GM23338 (cell line): Measurements from ENCODE around the gene PPP1R12A. TPM values are rescaled to one million over a fixed set of nuclear protein-coding genes. Genes with fewer than 3 reads are reported as not detected.

Experiments used
- ATAC-seq: fragments of 200-7000 bp; cut with Tn5 transposase; 3 replicates; pipeline ENCODE4 v1.9.1; 2020
- DNase-seq: peaks from one replicate; pipeline ENCODE4 v3.0.0-alpha.2; 2015; ENCODE audit warnings: low spot score
- H2AFZ ChIP-seq: fragments of 200-600 bp; sonication (generic); 2 replicates; pipeline ENCODE4 v1.8.0; 2016; ENCODE audit warnings: antibody characterized with exemption, mild to moderate bottlenecking, moderate library complexity
- H3F3A ChIP-seq: fragments of 200-600 bp; sonication (generic); replicated peaks from 2 replicates; pipeline ENCODE4 v1.8.0; 2017; ENCODE audit warnings: antibody characterized with exemption, mixed run types, low read depth
- H3K27ac ChIP-seq: fragments of 200-600 bp; sonication (generic); 2 replicates; pipeline ENCODE4 v1.6.1; 2016; ENCODE audit warnings: low read depth
- H3K27me3 ChIP-seq: fragments of 200-600 bp; sonication (generic); 2 replicates; pipeline ENCODE4 v1.8.0; 2016; ENCODE audit warnings: mild to moderate bottlenecking, mixed run types, moderate library complexity; ENCODE audit not compliant: insufficient read depth
- H3K36me3 ChIP-seq: fragments of 200-600 bp; sonication (generic); 2 replicates; pipeline ENCODE4 v1.8.0; 2016; ENCODE audit warnings: mild to moderate bottlenecking; ENCODE audit not compliant: insufficient read depth
- H3K4me1 ChIP-seq: fragments of 200-600 bp; sonication (generic); 2 replicates; pipeline ENCODE4 v1.8.0; 2016; ENCODE audit warnings: mild to moderate bottlenecking, moderate library complexity; ENCODE audit not compliant: insufficient read depth
- H3K4me2 ChIP-seq: fragments of 200-600 bp; sonication (generic); 2 replicates; pipeline ENCODE4 v1.7.1; 2017; ENCODE audit warnings: mixed run types
- H3K4me3 ChIP-seq: fragments of 200-600 bp; sonication (generic); 2 replicates; pipeline ENCODE4 v1.6.1; 2016; ENCODE audit warnings: mixed run types
- H3K79me2 ChIP-seq: fragments of 200-600 bp; sonication (generic); replicated peaks from 2 replicates; pipeline ENCODE4 v1.8.0; 2017; ENCODE audit warnings: mild to moderate bottlenecking; ENCODE audit not compliant: insufficient read depth
- H3K9me2 ChIP-seq: fragments of 200-600 bp; sonication (generic); 2 replicates; pipeline ENCODE4 v1.8.0; 2017; ENCODE audit not compliant: insufficient read depth
- H4K20me1 ChIP-seq: fragments of 200-600 bp; sonication (generic); replicated peaks from 2 replicates; pipeline ENCODE4 v1.8.0; 2017; ENCODE audit warnings: mild to moderate bottlenecking; ENCODE audit not compliant: insufficient read depth
- H3K27ac Mint-ChIP-seq: 2 replicates; pipeline ENCODE4 v1.8.0; 2020; ENCODE audit warnings: inconsistent platforms, mild to moderate bottlenecking, moderate library complexity, mixed read lengths
- H3K27me3 Mint-ChIP-seq: 3 replicates; pipeline ENCODE4 v1.8.0; 2022; ENCODE audit warnings: low read depth, mild to moderate bottlenecking, moderate library complexity, mixed read lengths, inconsistent platforms; ENCODE audit not compliant: insufficient read depth, poor library complexity
- H3K36me3 Mint-ChIP-seq: 3 replicates; pipeline ENCODE4 v1.8.0; 2021; ENCODE audit warnings: low read depth, mild to moderate bottlenecking, inconsistent platforms, moderate library complexity, mixed read lengths
- H3K4me1 Mint-ChIP-seq: 3 replicates; pipeline ENCODE4 v1.8.0; 2020; ENCODE audit warnings: mild to moderate bottlenecking, inconsistent platforms, mixed read lengths
- H3K4me3 Mint-ChIP-seq: 3 replicates; pipeline ENCODE4 v1.8.0; 2021; ENCODE audit warnings: moderate library complexity, mild to moderate bottlenecking, inconsistent platforms, mixed read lengths
- H3K9me3 Mint-ChIP-seq: 3 replicates; pipeline ENCODE4 v1.8.0; 2020; ENCODE audit warnings: moderate library complexity, mild to moderate bottlenecking, inconsistent platforms, mixed read lengths
- CREB1 ChIP-seq: fragments of 250-450 bp; sonication (Bioruptor Pico); IDR thresholded peaks from 2 replicates; pipeline ENCODE4 v1.5.0; 2020; ENCODE audit warnings: low read depth, mild to moderate bottlenecking, moderate library complexity
- EZH2 ChIP-seq: fragments of 200-600 bp; sonication (generic); IDR thresholded peaks from one replicate; pipeline ENCODE4 v1.8.0; 2017; ENCODE audit warnings: antibody characterized with exemption, mild to moderate bottlenecking, low read depth; ENCODE audit not compliant: unreplicated experiment
- EZH2phosphoT487 ChIP-seq: fragments of 200-600 bp; sonication (generic); IDR thresholded peaks from one replicate; pipeline ENCODE4 v1.8.1; 2018; ENCODE audit warnings: antibody characterized with exemption; ENCODE audit not compliant: unreplicated experiment
- JUNB ChIP-seq: IDR thresholded peaks from one replicate; pipeline ENCODE4 v1.6.1; 2016; ENCODE audit warnings: antibody characterized with exemption; ENCODE audit not compliant: unreplicated experiment
- NANOG ChIP-seq: IDR thresholded peaks from 2 replicates; pipeline ENCODE4 v1.6.1; 2016; ENCODE audit warnings: antibody characterized with exemption, borderline replicate concordance
- STAT1 ChIP-seq: IDR thresholded peaks from one replicate; pipeline ENCODE4 v1.6.1; 2016; ENCODE audit warnings: antibody characterized with exemption; ENCODE audit not compliant: unreplicated experiment
- ZNF114 ChIP-seq: fragments of 250-450 bp; sonication (Bioruptor Pico); IDR thresholded peaks from 2 replicates; pipeline ENCODE4 v1.5.0; 2020; ENCODE audit warnings: mild to moderate bottlenecking, moderate library complexity
- ZNF331 ChIP-seq: fragments of 250-450 bp; sonication (Bioruptor Pico); IDR thresholded peaks from 2 replicates; pipeline ENCODE4 v1.5.0; 2020; ENCODE audit warnings: low read depth, mild to moderate bottlenecking, moderate library complexity
- polyA plus RNA-seq: library from polyadenylated mRNA; unstranded; fragments of >200 nt; fragmentation: Nextera tagmentation; extraction: Ambion mirVana; gene quantifications from 2 replicates; pipeline ENCODE4 v1.2.1, GENCODE V29; 2016
- total RNA-seq: library from RNA; depleted of rRNA; stranded (reverse); fragments of >200 nt; shearing (Covaris generic); gene quantifications from 2 replicates; pipeline ENCODE4 v1.2.3, GENCODE V29; 2014
- TF ChIP-seq, protein P1 (sequence below): IDR thresholded peaks from 2 replicates; pipeline ENCODE4 v1.6.1; 2016; ENCODE audit warnings: antibody characterized with exemption
- TF ChIP-seq, protein P2 (sequence below): fragments of 250-450 bp; sonication (Bioruptor Pico); IDR thresholded peaks from 2 replicates; pipeline ENCODE4 v1.5.0; 2020; ENCODE audit warnings: mild to moderate bottlenecking, moderate library complexity
- TF ChIP-seq, protein P3 (sequence below): IDR thresholded peaks from one replicate; pipeline ENCODE4 v1.6.1; 2018; ENCODE audit warnings: antibody characterized with exemption; ENCODE audit not compliant: unreplicated experiment
- TF ChIP-seq, protein P4 (sequence below), 2 experiments: fragments of 200-600 bp in 1 of 2; sonication (generic) in 1 of 2; conservative IDR thresholded peaks; 2 replicates each; pipeline versions ENCODE4 v1.5.1 to v1.6.1; 2016 to 2017; ENCODE audit warnings: antibody characterized with exemption in 2 of 2, low read depth in 2 of 2, mild to moderate bottlenecking in 2 of 2, moderate library complexity in 1 of 2

Gene PPP1R12A
- total and polyA plus RNA-seq, 2 experiments from 2014 or later = 91.6 to 146 TPM

DNA sequence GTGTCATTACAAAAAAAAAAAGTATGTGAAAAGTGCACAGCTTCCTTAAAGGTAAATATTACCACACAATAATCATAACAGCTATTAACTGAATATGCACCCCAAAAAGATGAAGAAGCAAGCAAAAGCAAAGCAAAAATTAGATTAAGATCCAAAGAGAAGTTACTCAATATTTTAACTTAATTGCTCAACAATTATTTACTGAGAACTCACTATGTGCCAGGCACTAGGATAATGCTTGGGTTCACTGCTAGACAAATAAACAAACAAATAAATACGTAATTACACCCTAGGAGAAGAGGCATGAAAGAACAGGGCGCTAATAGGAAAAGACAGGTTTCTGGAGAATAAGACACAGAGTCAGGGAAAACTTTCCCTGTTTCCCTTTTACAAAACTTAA is 33.4 kb downstream of the PPP1R12A start:
- ATAC-seq (no peak), DNase-seq (no peak)
- H3K9me3 Mint-ChIP-seq = no peaks in the 10 kb centered on the region
- no peak overlapping the region; the same call in 1 of the 2 replicates for H3K27ac ChIP-seq
- H3K36me3 Mint-ChIP-seq = no peaks in the 10 kb centered on the region
- TF ChIP-seq NANOG (no peak), ZNF114 (CRISPR knock-in tag) (no peak), STAT1 (no peak), EZH2 (no peak), JUNB (no peak), ZNF331 (CRISPR knock-in tag) (no peak), EZH2phosphoT487 (no peak), CREB1 (no peak)
- TF ChIP-seq, protein P1, sequence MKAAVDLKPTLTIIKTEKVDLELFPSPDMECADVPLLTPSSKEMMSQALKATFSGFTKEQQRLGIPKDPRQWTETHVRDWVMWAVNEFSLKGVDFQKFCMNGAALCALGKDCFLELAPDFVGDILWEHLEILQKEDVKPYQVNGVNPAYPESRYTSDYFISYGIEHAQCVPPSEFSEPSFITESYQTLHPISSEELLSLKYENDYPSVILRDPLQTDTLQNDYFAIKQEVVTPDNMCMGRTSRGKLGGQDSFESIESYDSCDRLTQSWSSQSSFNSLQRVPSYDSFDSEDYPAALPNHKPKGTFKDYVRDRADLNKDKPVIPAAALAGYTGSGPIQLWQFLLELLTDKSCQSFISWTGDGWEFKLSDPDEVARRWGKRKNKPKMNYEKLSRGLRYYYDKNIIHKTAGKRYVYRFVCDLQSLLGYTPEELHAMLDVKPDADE = no peak
- TF ChIP-seq, protein P2, sequence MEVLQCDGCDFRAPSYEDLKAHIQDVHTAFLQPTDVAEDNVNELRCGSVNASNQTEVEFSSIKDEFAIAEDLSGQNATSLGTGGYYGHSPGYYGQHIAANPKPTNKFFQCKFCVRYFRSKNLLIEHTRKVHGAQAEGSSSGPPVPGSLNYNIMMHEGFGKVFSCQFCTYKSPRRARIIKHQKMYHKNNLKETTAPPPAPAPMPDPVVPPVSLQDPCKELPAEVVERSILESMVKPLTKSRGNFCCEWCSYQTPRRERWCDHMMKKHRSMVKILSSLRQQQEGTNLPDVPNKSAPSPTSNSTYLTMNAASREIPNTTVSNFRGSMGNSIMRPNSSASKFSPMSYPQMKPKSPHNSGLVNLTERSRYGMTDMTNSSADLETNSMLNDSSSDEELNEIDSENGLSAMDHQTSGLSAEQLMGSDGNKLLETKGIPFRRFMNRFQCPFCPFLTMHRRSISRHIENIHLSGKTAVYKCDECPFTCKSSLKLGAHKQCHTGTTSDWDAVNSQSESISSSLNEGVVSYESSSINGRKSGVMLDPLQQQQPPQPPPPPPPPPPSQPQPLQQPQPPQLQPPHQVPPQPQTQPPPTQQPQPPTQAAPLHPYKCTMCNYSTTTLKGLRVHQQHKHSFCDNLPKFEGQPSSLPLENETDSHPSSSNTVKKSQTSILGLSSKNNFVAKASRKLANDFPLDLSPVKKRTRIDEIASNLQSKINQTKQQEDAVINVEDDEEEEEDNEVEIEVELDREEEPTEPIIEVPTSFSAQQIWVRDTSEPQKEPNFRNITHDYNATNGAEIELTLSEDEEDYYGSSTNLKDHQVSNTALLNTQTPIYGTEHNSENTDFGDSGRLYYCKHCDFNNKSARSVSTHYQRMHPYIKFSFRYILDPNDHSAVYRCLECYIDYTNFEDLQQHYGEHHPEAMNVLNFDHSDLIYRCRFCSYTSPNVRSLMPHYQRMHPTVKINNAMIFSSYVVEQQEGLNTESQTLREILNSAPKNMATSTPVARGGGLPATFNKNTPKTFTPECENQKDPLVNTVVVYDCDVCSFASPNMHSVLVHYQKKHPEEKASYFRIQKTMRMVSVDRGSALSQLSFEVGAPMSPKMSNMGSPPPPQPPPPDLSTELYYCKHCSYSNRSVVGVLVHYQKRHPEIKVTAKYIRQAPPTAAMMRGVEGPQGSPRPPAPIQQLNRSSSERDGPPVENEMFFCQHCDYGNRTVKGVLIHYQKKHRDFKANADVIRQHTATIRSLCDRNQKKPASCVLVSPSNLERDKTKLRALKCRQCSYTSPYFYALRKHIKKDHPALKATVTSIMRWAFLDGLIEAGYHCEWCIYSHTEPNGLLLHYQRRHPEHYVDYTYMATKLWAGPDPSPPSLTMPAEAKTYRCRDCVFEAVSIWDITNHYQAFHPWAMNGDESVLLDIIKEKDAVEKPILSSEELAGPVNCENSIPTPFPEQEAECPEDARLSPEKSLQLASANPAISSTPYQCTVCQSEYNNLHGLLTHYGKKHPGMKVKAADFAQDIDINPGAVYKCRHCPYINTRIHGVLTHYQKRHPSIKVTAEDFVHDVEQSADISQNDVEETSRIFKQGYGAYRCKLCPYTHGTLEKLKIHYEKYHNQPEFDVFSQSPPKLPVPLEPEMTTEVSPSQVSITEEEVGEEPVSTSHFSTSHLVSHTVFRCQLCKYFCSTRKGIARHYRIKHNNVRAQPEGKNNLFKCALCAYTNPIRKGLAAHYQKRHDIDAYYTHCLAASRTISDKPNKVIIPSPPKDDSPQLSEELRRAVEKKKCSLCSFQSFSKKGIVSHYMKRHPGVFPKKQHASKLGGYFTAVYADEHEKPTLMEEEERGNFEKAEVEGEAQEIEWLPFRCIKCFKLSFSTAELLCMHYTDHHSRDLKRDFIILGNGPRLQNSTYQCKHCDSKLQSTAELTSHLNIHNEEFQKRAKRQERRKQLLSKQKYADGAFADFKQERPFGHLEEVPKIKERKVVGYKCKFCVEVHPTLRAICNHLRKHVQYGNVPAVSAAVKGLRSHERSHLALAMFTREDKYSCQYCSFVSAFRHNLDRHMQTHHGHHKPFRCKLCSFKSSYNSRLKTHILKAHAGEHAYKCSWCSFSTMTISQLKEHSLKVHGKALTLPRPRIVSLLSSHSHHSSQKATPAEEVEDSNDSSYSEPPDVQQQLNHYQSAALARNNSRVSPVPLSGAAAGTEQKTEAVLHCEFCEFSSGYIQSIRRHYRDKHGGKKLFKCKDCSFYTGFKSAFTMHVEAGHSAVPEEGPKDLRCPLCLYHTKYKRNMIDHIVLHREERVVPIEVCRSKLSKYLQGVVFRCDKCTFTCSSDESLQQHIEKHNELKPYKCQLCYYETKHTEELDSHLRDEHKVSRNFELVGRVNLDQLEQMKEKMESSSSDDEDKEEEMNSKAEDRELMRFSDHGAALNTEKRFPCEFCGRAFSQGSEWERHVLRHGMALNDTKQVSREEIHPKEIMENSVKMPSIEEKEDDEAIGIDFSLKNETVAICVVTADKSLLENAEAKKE (CRISPR knock-in tag) = no peak
- TF ChIP-seq, protein P3, sequence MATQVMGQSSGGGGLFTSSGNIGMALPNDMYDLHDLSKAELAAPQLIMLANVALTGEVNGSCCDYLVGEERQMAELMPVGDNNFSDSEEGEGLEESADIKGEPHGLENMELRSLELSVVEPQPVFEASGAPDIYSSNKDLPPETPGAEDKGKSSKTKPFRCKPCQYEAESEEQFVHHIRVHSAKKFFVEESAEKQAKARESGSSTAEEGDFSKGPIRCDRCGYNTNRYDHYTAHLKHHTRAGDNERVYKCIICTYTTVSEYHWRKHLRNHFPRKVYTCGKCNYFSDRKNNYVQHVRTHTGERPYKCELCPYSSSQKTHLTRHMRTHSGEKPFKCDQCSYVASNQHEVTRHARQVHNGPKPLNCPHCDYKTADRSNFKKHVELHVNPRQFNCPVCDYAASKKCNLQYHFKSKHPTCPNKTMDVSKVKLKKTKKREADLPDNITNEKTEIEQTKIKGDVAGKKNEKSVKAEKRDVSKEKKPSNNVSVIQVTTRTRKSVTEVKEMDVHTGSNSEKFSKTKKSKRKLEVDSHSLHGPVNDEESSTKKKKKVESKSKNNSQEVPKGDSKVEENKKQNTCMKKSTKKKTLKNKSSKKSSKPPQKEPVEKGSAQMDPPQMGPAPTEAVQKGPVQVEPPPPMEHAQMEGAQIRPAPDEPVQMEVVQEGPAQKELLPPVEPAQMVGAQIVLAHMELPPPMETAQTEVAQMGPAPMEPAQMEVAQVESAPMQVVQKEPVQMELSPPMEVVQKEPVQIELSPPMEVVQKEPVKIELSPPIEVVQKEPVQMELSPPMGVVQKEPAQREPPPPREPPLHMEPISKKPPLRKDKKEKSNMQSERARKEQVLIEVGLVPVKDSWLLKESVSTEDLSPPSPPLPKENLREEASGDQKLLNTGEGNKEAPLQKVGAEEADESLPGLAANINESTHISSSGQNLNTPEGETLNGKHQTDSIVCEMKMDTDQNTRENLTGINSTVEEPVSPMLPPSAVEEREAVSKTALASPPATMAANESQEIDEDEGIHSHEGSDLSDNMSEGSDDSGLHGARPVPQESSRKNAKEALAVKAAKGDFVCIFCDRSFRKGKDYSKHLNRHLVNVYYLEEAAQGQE = no peak
- TF ChIP-seq, protein P4, sequence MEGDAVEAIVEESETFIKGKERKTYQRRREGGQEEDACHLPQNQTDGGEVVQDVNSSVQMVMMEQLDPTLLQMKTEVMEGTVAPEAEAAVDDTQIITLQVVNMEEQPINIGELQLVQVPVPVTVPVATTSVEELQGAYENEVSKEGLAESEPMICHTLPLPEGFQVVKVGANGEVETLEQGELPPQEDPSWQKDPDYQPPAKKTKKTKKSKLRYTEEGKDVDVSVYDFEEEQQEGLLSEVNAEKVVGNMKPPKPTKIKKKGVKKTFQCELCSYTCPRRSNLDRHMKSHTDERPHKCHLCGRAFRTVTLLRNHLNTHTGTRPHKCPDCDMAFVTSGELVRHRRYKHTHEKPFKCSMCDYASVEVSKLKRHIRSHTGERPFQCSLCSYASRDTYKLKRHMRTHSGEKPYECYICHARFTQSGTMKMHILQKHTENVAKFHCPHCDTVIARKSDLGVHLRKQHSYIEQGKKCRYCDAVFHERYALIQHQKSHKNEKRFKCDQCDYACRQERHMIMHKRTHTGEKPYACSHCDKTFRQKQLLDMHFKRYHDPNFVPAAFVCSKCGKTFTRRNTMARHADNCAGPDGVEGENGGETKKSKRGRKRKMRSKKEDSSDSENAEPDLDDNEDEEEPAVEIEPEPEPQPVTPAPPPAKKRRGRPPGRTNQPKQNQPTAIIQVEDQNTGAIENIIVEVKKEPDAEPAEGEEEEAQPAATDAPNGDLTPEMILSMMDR (conservative IDR thresholded peaks at IDR 0.05; ENCODE audit: low read depth in 2 of 2) = no peak
- no peaks in the 10 kb centered on the region for H3K27me3 ChIP-seq
- peaks cover 3% of the 10 kb centered on the region for H3K27me3 Mint-ChIP-seq
- H3K79me2 ChIP-seq = peaks cover 98% of the 10 kb centered on the region
- H3F3A ChIP-seq = no peaks in the 10 kb centered on the region
- no peaks in the 10 kb centered on the region for H3K36me3 ChIP-seq
- H3K9me2 ChIP-seq = no peaks in the 10 kb centered on the region
- no peak overlapping the region for H3K4me3 Mint-ChIP-seq
- no peaks in the 10 kb centered on the region; the same call in 1 of the 2 replicates for H3K4me1 ChIP-seq
- no peak overlapping the region for H3K27ac Mint-ChIP-seq
- no peak overlapping the region for H3K4me2 ChIP-seq
- H2AFZ ChIP-seq = no peak overlapping the region
- H3K4me1 Mint-ChIP-seq = peaks cover 29% of the 10 kb centered on the region
- peaks cover 8% of the 10 kb centered on the region for H4K20me1 ChIP-seq
- no peak overlapping the region for H3K4me3 ChIP-seq
